ENCODE measurements around the gene CHEK1. TPM values are rescaled to one million over a fixed set of nuclear protein-coding genes. Genes with fewer than 3 reads are reported as not detected.
A peak's percentile ranks its signal among the peaks of the same experiment; 100 is the strongest.

Gene CHEK1
- total RNA-seq, 6 experiments from 2014 or later = 23.8 to 43.6 (median 39.7) TPM

GRCh38 chr11:125670172-125670571 lies 45.2 kb downstream of the CHEK1 start:
- no peak for DNase-seq
- Mint-ChIP-seq H3K4me1 (ENCODE audit: low read depth) (no peaks in the 10 kb centered on the region), H3K4me3 (no peak overlapping the region), H3K27ac (no peak overlapping the region), H3K27me3 (ENCODE audit: insufficient read depth) (no peaks in the 10 kb centered on the region), H3K36me3 (ENCODE audit: low read depth) (peaks cover 21% of the 10 kb centered on the region), H3K9me3 (peaks cover 4% of the 10 kb centered on the region; the same call in 1 of the 2 replicates)
- TF ChIP-seq CTCF (IDR thresholded peaks at IDR 0.05) = no peak

GRCh38 chr11:125671561-125671960 lies 46.6 kb downstream of the CHEK1 start:
- Mint-ChIP-seq H3K9me3 (no peaks in the 10 kb centered on the region), H3K4me3 (no peak overlapping the region), H3K27ac (no peak overlapping the region; the same call in 1 of the 2 replicates), H3K36me3 (ENCODE audit: low read depth) (peaks cover 13% of the 10 kb centered on the region), H3K4me1 (ENCODE audit: low read depth) (no peaks in the 10 kb centered on the region), H3K27me3 (ENCODE audit: insufficient read depth) (no peaks in the 10 kb centered on the region)
- TF ChIP-seq CTCF (IDR thresholded peaks at IDR 0.05) = no peak
- no peak for DNase-seq

GRCh38 chr11:125674210-125674609 lies 49.2 kb downstream of the CHEK1 start:
- H3K4me3 Mint-ChIP-seq = no peak overlapping the region
- peaks cover 12% of the 10 kb centered on the region; the same call in 1 of the 2 replicates for H3K36me3 Mint-ChIP-seq (ENCODE audit: low read depth)
- H3K9me3 Mint-ChIP-seq = no peaks in the 10 kb centered on the region
- no peak overlapping the region for H3K27ac Mint-ChIP-seq
- TF ChIP-seq CTCF (IDR thresholded peaks at IDR 0.05) = no peak
- no peaks in the 10 kb centered on the region for H3K4me1 Mint-ChIP-seq (ENCODE audit: low read depth)
- H3K27me3 Mint-ChIP-seq (ENCODE audit: insufficient read depth) = no peaks in the 10 kb centered on the region
- DNase-seq = no peak

GRCh38 chr11:125675196-125675595 lies 50.2 kb downstream of the CHEK1 start:
- TF ChIP-seq CTCF (IDR thresholded peaks at IDR 0.05) = no peak
- no peaks in the 10 kb centered on the region for H3K9me3 Mint-ChIP-seq
- no peaks in the 10 kb centered on the region for H3K27me3 Mint-ChIP-seq (ENCODE audit: insufficient read depth)
- no peak overlapping the region for H3K4me3 Mint-ChIP-seq
- H3K36me3 Mint-ChIP-seq (ENCODE audit: low read depth) = peaks cover 12% of the 10 kb centered on the region; the same call in 1 of the 2 replicates
- no peak for DNase-seq
- H3K27ac Mint-ChIP-seq = no peak overlapping the region
- H3K4me1 Mint-ChIP-seq (ENCODE audit: low read depth) = no peaks in the 10 kb centered on the region

- Mint-ChIP-seq H3K27me3 (ENCODE audit: insufficient read depth) (no peaks in the 10 kb centered on the region), H3K4me1 (ENCODE audit: low read depth) (no peaks in the 10 kb centered on the region), H3K27ac (no peak overlapping the region), H3K4me3 (no peak overlapping the region), H3K36me3 (ENCODE audit: low read depth) (peaks cover 12% of the 10 kb centered on the region; the same call in 1 of the 2 replicates), H3K9me3 (no peaks in the 10 kb centered on the region)
- DNase-seq = no peak
- peak; percentile 68 for TF ChIP-seq CTCF (IDR thresholded peaks at IDR 0.05)
These were observed 54.4 kb downstream of the CHEK1 start for GRCh38 chr11:125679397-125679796.

- Mint-ChIP-seq H3K9me3 (no peaks in the 10 kb centered on the region), H3K4me1 (ENCODE audit: low read depth) (no peaks in the 10 kb centered on the region), H3K27me3 (ENCODE audit: insufficient read depth) (no peaks in the 10 kb centered on the region), H3K36me3 (ENCODE audit: low read depth) (peaks cover 12% of the 10 kb centered on the region; the same call in 1 of the 2 replicates), H3K4me3 (no peak overlapping the region), H3K27ac (no peak overlapping the region)
- no peak for TF ChIP-seq CTCF (IDR thresholded peaks at IDR 0.05)
- no peak for DNase-seq
These were observed 54.9 kb downstream of the CHEK1 start for GRCh38 chr11:125679837-125680236.

All from HFFc6 (cell line).